HG02870 (cell line): ENCODE measurements around the gene DEFB121.
"Not testable (repeated sequence)": the region's sequence is repeated elsewhere in the genome, so short reads cannot be mapped to it uniquely, and the experiment has no call there.

Experiments used
- ATAC-seq: cut with Tn5 transposase; IDR thresholded peaks from one replicate; pipeline ENCODE4 v1.9.1; 2021; ENCODE audit warnings: mild to moderate bottlenecking, moderate library complexity; ENCODE audit not compliant: unreplicated experiment

Gene DEFB121, protein sequence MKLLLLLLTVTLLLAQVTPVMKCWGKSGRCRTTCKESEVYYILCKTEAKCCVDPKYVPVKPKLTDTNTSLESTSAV

DNA sequence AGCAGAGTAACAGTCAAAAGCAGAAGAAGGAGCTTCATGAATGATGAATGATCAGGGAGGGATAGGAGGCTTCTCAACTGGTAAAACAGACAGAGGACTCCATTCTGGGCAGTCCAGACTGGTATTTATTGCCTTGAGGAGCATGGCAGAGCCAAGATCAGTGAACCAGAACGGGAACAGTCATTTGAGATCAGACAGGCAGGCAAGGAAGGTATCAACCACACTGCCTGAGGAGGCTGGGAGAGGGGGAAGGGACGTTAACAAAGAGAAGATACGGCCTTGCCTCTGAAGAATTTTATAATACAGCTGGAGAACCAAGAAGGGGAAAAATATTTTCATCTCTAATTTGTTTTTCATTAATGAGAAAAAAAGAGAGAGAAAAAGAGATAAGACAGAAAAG is at the start of gene DEFB121:
TSS of gene DEFB121 (minus strand) at position 101 of the 400 bp plus-strand sequence. CDS start at position 38, 63 bp downstream.
- no peak for ATAC-seq

DNA sequence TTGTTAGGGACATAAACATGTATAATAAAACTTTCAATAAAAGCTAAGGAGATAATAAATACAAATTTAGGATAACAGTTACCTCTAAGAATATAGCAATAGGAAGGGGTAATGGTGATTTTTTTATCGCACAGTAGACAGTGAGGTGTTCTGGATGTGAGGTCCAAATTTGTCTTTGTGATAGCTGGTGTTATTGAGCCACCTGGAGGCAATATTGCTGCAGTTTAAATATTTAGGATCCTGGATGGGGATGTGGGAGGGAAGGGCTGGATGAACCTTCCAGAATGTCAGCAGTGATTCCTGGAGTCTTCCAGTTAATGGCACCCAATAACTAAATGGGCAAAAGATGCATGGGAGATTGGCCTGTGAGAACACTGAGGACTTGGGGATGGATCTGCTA is 48.3 kb upstream of the DEFB121 start:
- ATAC-seq, result no peak

DNA sequence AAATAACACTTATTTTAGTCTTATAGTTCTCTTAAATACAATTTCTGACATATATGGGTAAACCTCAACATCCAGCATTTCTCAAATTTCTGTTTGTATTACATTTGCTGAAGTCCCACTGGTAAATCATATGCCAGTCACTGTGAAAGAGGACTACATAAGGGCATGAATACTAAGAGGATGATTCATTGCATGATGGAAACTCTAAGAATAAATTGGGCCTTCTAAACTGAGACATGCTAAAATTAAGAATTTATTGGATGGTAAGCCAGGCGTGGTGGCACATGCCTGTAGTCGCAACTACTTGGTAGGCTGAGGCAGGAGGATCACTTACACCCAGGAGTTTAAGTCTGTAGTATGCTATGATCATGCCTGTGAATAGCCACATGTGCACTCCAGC is 46.6 kb upstream of the DEFB121 start:
- ATAC-seq, result no peak

DNA sequence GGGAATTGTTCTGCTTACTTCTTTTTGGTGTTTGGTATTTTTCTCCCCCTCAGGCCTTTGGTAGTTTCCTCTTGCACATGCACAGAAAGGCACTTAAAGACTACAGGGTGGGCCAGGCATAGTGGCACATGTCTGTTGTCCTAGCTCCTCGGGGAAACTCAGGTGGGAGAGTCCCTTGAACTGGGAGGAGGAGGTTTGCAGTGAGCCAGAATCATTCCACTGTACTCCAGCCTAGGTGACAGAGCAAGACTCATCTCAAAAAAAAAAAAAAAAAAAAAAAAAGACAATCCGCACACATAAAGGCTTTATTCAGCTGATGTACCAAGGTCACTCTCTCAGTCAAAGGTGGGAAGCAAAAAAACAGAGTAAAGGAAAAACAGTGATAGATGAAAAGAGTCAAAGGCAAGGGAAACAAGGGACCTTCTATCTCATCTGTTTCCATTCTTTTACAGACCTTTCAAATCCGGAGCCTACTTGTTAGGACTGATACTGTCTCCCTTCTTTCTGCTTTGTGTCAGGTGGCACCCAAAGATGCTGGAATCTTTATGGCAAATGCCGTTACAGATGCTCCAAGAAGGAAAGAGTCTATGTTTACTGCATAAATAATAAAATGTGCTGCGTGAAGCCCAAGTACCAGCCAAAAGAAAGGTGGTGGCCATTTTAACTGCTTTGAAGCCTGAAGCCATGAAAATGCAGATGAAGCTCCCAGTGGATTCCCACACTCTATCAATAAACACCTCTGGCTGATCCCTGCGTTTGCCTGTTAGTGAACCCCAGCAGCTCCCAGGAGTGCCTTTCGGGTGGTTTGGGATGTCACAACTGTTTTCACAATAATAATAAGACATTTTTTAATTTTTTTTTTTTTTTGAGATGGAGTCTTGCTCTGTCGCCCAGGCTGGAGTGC is 43.7 kb upstream of the DEFB121 start:
- no peak for ATAC-seq

DNA sequence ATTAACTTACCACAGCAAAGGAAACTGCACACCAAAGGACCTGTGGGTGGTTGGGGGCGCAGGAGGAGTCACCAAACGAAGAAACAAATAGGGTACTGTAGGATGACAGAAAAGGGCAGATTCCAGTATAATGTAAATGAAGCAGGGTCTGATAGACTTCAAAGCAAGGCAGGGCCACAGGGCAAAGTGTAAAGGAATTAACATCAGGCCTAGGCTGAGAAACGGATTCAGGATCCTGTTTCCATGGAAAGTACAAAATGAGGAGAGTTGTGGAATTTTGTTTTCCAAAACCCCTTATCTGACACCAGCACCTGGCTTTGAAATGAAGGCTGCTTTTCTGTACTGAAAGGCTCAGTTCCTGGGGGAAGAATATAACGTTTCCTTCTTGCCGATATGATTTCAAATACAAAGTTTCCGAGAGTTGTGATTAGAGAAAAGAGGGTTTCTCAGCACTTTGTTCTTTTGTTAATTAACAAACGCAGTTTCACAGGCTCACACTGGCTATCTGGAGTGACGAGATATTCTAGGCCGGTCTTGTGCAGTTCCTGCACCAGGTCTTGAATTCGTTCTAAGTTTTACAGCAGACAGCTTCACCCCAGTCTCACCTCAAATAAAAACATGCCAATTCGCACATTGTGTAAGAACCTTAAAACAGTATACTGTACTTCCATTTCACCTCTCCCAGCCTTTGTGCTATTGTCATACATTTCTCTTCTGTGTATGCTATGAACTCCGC is 40.2 kb upstream of the DEFB121 start:
- ATAC-seq, result no peak

DNA sequence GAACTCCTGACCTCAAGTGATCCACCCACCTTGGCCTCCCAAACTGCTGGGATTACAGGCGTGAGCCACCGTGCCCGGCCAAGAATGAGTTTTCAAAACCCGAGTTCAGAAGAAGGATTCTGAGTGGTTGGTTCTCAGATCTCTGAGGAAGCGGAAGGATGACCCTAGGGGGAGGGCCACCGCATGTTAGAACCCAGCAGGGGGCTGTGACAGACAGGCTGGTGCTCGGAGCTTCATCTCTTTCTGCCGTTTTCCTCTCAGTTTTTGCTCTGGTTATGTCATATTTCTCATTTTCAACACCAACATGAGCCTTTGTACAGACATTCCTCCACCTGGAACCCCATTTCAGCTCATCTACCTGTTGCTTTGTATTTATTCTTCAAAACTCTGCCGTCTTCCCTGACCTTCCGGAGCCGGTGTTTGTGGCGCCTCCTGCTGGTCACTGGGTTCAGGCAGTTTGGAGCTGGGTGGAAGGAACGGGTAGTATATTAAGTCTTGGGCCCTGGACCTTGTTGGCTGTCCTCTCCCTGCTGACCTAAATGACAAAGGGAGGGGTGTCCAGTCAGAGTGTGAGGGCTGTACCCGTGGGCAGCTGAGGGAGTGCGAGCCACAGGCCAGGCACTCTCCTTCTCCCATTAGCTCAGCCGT is 34.1 kb upstream of the DEFB121 start, which contains the start of gene DEFB123:
TSS of gene DEFB123 (plus strand) at position 621 of the 648 bp plus-strand sequence. CDS start 67 bp downstream, outside the sequence.
- no peak for ATAC-seq

DNA sequence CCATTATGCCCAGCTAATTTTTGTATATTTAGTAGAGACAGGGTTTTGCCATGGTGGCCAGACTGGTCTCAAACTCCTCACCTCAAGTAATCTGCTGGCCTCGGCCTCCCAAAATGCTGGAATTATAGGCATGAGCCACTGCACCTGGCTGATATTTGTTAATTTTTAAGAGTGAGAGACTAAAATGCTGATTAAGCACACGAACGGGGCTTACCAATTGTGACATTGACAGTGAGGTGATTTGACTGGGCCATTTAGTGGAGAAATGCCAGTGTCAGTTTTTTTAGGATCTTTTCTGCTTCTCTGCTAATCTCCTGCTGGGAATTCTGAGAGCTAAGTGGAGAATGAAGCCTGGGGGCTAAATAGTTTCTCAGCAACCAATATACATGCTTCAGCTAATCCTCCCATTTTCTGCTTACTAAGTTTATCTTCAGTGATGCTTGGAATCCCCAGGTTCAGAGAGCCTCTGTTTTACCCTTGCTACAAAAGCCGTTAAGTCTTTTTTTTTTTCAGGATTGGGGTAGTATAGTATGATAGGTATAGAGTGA is 24.6 kb upstream of the DEFB121 start:
- ATAC-seq, result no peak

DNA sequence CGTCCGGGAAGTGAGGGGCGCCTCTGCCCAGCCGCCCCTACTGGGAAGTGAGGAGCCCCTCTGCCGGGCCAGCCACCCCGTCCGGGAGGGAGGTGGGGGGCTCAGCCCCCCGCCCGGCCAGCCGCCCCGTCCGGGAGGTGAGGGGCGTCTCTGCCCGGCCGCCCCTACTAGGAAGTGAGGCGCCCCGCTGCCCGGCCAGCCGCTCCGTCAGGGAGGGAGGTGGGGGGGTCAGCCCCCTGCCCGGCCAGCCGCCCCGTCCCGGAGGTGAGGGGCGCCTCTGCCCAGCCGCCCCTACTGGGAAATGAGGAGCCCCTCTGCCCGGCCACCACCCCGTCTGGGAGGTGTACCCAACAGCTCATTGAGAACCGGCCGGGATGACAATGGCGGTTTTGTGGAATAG is 21.6 kb upstream of the DEFB121 start:
- not testable (repeated sequence) for ATAC-seq

DNA sequence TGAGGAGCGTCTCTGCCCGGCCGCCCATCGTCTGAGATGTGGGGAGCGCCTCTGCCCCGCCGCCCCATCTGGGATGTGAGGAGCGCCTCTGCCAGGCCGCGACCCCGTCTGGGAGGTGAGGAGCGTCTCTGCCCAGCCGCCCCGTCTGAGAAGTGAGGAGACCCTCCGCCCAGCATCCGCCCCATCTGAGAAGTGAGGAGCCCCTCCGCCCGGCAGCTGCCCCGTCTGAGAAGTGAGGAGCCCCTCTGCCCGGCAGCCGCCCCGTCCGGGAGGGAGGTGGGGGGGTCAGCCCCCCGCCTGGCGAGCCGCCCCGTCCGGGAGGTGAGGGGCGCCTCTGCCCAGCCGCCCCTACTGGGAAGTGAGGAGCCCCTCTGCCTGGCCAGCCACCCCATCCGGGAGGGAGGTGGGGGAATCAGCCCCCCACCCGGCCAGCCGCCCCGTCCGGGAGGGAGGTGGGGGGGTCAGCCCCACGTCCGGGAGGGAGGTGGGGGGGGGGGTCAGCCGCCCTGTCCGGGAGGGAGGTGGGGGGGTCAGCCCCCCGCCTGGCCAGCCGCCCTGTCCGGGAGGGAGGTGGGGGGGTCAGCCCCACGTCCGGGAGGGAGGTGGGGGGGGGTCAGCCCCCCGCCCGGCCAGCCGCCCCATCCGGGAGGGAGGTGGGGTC is 21.0 kb upstream of the DEFB121 start:
- ATAC-seq, result not testable (repeated sequence)

DNA sequence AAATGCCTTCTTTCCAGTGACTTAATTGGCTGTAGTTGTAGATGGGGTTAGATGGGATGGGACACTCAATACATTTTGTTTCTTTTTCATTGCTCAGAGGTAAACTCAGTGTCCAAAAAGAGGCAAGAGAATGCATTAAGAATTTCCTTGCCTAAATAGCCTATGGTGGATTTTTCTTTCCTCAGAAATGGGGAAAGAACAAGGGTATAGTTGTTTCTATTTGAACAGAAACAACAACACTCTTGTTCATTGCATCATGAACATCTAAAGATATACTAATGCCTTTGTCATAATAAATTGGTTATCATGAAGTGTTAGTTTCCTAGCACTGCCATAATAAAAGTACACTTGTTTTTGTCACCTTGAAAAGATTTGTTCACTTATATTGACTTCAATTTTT is 19.8 kb upstream of the DEFB121 start:
- no peak for ATAC-seq

DNA sequence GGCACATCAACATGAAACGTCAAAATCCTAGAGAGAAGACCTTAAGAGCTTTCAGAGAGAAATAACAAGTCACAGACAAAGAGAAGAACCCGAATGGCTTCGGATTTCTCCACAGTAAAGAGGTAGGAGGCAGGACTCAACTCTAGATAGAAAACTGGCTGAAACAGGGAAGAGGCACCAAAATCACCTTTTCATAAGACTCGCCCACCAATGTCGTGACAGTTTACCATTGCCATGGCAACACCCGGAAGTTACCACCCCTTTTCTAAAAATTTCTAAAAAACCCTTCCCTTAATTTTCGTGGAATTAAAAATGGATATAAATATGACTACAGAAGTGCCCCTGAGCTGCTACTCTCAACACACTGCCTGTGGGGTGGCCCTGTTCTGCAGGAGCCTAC is 12.3 kb upstream of the DEFB121 start:
- ATAC-seq, result no peak

DNA sequence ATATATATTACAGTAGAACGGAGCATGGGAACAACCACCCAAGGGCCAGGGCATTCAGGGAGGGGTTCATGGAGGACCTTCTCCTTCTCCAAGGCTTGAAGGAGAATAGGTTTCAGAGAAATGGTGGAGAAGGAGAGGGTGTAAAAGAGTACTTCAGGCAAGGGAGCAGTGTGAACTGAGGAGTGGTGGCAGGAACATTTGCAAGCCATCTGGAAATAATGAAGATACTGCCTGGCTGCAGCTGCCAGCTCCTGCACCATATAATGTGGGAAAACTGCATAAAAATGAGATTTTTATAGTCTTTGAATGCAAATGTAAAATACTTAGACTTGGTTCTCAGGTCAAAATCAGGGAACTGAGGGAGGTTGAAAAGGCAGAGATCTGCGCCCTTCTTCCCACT is 9.6 kb upstream of the DEFB121 start:
- ATAC-seq, result no peak

DNA sequence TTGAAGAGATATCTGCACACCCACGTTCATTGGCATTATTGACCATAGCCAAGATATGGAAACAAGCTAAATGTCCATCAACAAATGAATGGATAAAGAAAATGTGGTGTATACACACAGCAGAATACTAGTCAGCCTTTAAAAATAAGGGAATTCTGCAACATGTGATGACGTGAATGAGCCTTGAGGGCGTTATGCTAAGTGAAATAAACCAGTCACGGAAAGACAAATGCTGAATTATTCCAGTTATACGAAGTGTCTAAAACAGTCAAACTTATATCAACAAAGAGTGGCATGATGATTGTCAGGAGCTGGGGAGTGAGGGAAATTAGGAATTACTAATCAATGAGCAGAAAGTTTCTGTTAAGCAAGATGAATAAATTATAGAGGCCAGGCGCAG is 8.4 kb upstream of the DEFB121 start:
- no peak for ATAC-seq

DNA sequence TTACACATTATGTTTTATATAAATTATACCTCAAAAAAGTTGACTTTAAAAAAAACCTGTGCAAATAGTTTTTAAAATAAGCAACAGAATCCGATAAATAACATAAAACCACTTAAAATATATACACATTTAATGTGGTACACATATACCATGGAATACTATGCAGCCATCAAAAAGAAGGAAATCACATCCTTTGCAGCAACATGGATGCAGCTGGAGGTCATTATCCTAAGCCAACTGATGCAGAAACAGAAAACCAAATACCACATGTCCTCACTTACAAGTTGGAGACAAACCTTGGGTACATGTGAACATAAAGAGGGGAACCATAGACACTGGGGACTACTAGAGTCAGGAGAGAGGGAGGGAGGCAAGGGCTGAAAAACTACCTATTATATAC is 4.0 kb upstream of the DEFB121 start:
- ATAC-seq, result no peak

DNA sequence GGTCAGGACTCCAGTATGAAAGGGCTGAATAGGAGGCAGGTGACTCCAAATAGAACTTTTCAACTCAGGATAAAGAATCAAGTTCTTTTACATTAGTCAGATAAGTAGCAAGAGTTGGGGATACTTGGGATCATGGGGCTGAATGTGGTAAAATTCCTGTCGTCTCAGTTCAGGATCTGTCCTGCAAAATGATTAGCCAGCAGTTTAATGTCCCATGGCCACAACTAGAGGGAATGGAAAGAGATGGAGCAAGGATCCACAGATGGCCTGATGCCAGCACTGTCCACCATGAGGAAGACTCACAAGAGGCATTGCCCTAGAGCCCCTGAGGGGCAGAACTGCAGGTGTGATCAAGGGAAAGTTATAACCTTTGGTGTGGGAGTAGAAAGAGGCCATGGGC is 2.1 kb downstream of the DEFB121 start:
- no peak for ATAC-seq

DNA sequence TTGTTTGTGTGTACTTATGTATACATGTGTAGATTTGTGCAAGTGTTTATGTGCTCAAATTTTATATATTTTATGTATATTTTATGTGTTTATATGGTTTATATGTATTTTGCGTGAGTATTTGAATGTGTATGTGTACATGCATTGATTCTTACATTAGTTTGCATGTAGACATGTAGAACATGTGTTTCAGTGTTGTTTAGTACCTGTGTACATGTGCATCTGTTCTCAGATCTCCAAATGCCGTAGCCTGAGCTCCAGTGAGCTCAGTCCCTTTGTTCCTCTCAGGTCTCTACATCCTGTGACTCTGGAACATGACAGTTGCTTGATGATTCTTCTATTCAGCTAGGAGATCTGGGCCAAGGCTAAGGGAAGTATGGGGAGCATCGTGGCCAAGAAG is 11.1 kb downstream of the DEFB121 start:
- no peak for ATAC-seq

DNA sequence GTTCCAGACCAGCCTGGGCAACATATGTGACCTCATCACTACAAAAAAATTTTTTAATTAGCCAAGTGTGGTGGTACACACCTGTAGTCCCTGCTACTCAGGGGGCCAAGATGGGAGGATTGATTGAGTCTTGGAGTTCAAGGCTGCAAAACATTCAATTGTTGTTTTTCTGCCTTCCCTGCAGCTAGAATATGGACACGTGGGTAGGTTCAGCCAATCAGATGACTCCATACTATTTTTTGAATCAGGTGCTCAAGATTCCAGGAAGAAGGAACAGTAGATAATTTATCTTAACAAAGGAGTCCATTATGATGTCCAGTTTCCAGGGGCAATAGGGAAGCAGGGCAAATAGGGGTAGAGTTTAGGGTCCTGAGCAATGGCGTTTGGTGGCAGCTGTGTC is 13.2 kb downstream of the DEFB121 start:
- ATAC-seq, result no peak

DNA sequence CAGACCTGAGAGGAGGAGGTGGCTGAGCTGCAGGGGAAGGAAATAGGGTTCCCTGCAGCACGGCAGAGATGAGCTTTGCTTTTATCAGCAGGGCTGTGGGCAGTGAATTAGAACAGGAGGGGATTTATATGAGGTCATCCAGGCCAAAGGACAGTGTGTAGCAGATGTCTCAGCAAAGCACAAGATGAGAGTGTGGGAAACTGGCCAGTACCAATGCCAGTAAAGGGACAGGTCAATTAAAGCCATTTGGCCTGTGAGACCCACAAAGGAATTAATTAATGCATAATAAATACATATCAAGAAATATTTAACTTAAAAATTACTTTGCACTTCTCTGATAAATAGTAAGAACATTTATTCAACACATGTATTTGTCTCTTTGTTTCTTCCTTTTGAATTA is 15.5 kb downstream of the DEFB121 start, which contains the start of gene DEFB119:
TSS of gene DEFB119 (minus strand) at position 101 of the 400 bp plus-strand sequence. CDS start 107 bp downstream, outside the sequence.
- no peak for ATAC-seq

DNA sequence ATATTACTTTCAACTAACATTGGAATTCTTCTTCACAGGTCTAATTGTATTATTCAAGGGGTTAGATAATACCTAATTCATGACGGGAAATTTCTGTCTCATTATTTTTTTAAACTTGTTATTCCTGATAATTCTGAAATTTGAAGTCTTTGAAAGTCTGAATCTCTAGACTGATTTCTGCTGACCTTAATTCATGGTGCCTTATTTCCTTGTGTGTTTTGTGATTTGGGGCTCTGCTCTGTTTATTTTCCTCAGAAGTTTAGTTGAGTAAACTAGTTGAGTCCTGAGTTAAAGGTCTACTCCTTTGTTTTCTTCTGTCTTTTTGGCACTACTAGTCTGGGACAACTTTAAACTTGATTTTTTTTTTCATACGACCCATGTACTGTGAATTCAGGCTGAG is 31.7 kb downstream of the DEFB121 start:
- ATAC-seq, result no peak

DNA sequence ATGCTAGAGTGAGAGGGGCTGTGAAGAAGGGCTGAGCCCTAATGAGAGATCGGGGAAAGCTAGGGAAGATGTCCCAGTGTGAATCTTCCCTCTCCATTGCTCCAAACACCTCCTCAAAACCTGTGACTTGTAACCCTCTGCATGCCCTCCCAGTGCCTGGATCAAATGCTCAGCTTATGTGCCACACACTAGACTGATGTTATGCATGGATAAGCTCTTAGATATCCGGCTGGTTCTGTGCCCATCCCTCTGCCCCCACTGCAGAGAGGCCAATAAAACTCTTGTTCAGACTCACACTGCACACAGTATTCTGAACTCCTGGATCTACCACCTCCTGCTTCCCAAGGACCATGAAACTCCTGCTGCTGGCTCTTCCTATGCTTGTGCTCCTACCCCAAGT is 37.7 kb downstream of the DEFB121 start, which contains the start of gene DEFB118:
TSS of gene DEFB118 (plus strand) at position 301 of the 400 bp plus-strand sequence. CDS start at position 351, 50 bp downstream.
- ATAC-seq, result no peak
